T-cell (primary cell): Measurements from ENCODE around the gene INKA1. TPM values are rescaled to one million over a fixed set of nuclear protein-coding genes. Genes with fewer than 3 reads are reported as not detected.

Source experiments
- ATAC-seq, 4 experiments: fragments of 200-7000 bp in 3 of 4; fragments of 150-1000 bp in 1 of 4; cut with Tn5 transposase; replicated peaks in 1 of 4; 1 replicate in 3 of 4; 2 replicates in 1 of 4; pipeline ENCODE4 v1.10.0; 2021; ENCODE audit warnings: moderate library complexity in 3 of 4, mild to moderate bottlenecking in 2 of 4, moderate number of reproducible peaks in 1 of 4
- CTCF ChIA-PET, 2 donors: fragments of 300-600 bp; sonication (Branson Sonifier 250); formaldehyde crosslinking; loops; one replicate each; lab custom pipeline; 2022; ENCODE audit warnings: antibody characterized with exemption in 2 of 2; lab: Charles Lee
- POLR2A ChIA-PET, 2 donors: fragments of 300-600 bp; sonication (Branson Sonifier 250); formaldehyde crosslinking; loops; one replicate each; lab custom pipeline; 2022; ENCODE audit warnings: antibody characterized with exemption in 2 of 2; lab: Charles Lee
- DNase-seq, 35 experiments: peaks; one replicate each; pipeline versions ENCODE4 v3.0.0 to v3.0.0-alpha.2; 2013 to 2023
- H3K27ac ChIP-seq: one replicate; pipeline ENCODE4 v1.5.1; 2013; ENCODE audit warnings: low read length
- H3K27me3 ChIP-seq, 2 experiments: replicated peaks in 1 of 2; 1 replicate in 1 of 2; 2 replicates in 1 of 2; pipeline versions ENCODE4 v1.6.1 to v1.7.0; 2013; ENCODE audit warnings: low read length in 1 of 2, mixed read lengths in 1 of 2; ENCODE audit not compliant: control insufficient read depth in 2 of 2, insufficient read depth in 2 of 2; ENCODE audit errors: extremely low read depth in 1 of 2
- H3K36me3 ChIP-seq, 2 donors: 1 replicate in 1 of 2; 2 replicates in 1 of 2; pipeline versions ENCODE4 v1.6.1 to v1.7.0; 2013; ENCODE audit warnings: low read length in 1 of 2; ENCODE audit not compliant: control insufficient read depth in 2 of 2, insufficient read depth in 1 of 2; ENCODE audit errors: extremely low read depth in 1 of 2
- H3K4me1 ChIP-seq, 2 experiments: 1 replicate in 1 of 2; 2 replicates in 1 of 2; pipeline versions ENCODE4 v1.6.1 to v1.7.0; 2013; ENCODE audit warnings: low read length in 2 of 2, mixed read lengths in 1 of 2; ENCODE audit not compliant: insufficient read depth in 2 of 2, control insufficient read depth in 1 of 2; ENCODE audit errors: extremely low read depth in 1 of 2
- H3K4me3 ChIP-seq, 2 donors: 1 replicate in 1 of 2; 2 replicates in 1 of 2; pipeline versions ENCODE4 v1.5.1 to v1.7.0; 2013; ENCODE audit warnings: mild to moderate bottlenecking in 2 of 2, low read length in 1 of 2, moderate library complexity in 1 of 2; ENCODE audit not compliant: control insufficient read depth in 1 of 2; ENCODE audit errors: extremely low read depth in 1 of 2
- H3K9me3 ChIP-seq: 2 replicates; pipeline ENCODE4 v1.7.0; 2013
- H3K27ac Mint-ChIP-seq, 2 donors: one replicate each; pipeline ENCODE4 v1.8.0; 2020 to 2021; ENCODE audit warnings: mild to moderate bottlenecking in 2 of 2, mixed read lengths in 2 of 2
- H3K27me3 Mint-ChIP-seq, 2 donors: one replicate each; pipeline ENCODE4 v1.8.0; 2021 to 2022; ENCODE audit warnings: mixed read lengths in 2 of 2
- H3K36me3 Mint-ChIP-seq: one replicate; pipeline ENCODE4 v1.8.0; 2021; ENCODE audit warnings: mixed read lengths
- H3K4me1 Mint-ChIP-seq, 3 donors: one replicate each; pipeline ENCODE4 v1.8.0; 2020 to 2022; ENCODE audit warnings: mixed read lengths in 3 of 3, mild to moderate bottlenecking in 1 of 3
- H3K4me3 Mint-ChIP-seq, 3 donors: one replicate each; pipeline ENCODE4 v1.8.0; 2020 to 2022; ENCODE audit warnings: mild to moderate bottlenecking in 3 of 3, mixed read lengths in 3 of 3, moderate library complexity in 3 of 3
- H3K9me3 Mint-ChIP-seq, 3 donors: one replicate each; pipeline ENCODE4 v1.8.0; 2020 to 2022; ENCODE audit warnings: mixed read lengths in 3 of 3
- WGBS: methylation state at CpG from one replicate; pipeline ENCODE4 v1.1.5; 2013; ENCODE audit warnings: missing lambda C conversion rate; ENCODE audit not compliant: insufficient coverage; 5-methylcytosine and 5-hydroxymethylcytosine counted together
- total RNA-seq, 35 experiments: library from RNA in 6 of 35; stranded (reverse) in 6 of 35; fragments of 120-200 nt in 1 of 35; gene quantifications; one replicate each; pipeline versions ENCODE4 v1.2.1 to v1.2.4 and lab custom pipeline; 2013 to 2026

Gene INKA1
- total RNA-seq, 5 donors from 2014 or later (not counting 1 experiment from before 2014, with no cell fraction given), result 0.73 to 2.7 (median 1.8) TPM

DNA sequence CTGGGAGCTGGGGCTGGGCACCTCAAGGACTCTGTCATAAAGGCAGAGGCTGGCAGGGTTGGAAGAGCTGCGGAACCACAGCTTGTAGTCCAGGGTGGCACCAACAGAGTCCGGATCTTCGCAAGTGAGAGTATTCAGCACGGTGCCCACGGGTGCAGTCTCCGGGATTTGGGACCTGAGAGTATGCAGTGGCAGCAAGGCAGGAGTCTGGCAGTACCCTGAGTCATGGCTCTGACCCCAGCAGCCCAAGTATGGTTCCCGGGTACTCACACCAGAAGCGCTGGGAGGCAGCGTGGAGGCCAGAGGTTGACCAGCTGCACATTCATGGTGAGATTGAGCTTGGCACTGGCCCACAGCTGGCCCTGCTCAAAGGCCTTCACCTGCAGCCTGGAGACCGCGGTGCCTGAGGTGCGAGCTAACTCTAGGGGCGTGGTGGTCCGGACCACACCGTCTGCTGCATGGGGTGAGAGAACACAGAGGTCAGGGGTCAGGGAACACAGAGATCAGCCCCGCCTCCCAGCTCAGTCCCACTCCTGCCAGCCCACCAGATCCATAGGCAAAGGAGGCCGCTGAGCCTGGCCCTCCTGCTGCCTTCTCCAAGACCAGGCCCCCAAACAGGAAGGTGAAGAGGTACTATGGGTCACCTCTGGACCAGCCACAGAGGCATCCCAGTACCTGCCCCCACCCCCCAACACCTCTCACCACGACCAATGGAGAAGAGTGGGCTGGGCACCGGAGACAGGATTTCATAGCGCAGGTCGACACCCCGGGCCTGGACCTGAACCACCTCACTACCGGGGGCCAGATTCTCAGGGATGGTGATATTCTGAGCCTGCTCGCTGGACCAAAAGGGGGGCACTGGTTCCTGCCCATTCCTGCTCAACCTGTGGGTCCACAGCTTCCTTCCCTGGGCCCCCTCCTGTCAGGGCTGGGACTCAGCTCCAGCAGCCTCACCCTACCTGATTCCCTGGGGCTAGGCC is 7.8 kb upstream of the INKA1 start:
- peaks cover 0 to 10% of the 10 kb centered on the region in 2 experiments for H3K27me3 ChIP-seq
- H3K27ac ChIP-seq, result no peak overlapping the region
- Mint-ChIP-seq H3K9me3 (no peaks in the 10 kb centered on the region), H3K4me3 (no peak overlapping the region), H3K27me3 (no peaks in the 10 kb centered on the region), H3K27ac (no peak overlapping the region), H3K36me3 (no peaks in the 10 kb centered on the region), H3K4me1 (peaks cover under 1 to 3% (median 1%) of the 10 kb centered on the region in 3 donors)
- ATAC-seq (no peak), DNase-seq (no peak)
- no peaks in the 10 kb centered on the region for H3K36me3 ChIP-seq
- ChIA-PET CTCF (interaction anchor here in 1 of 2 donors (0.6 kb wide), 1 partner anchor 41 kb away, joined by 5 read pairs; no protein-coding TSS in a partner anchor), POLR2A (interaction anchor here in 1 of 2 donors (0.6 kb wide), 2 partner anchors 39 to 289 kb away, joined by 3 to 6 read pairs; no protein-coding TSS in a partner anchor)
- no peaks in the 10 kb centered on the region for H3K9me3 ChIP-seq
- H3K4me1 ChIP-seq, result peaks cover 0 to 2% of the 10 kb centered on the region in 2 experiments
- 89% methylated on average over 21 of the region's 24 CpGs for WGBS
- H3K4me3 ChIP-seq, result no peak overlapping the region

DNA sequence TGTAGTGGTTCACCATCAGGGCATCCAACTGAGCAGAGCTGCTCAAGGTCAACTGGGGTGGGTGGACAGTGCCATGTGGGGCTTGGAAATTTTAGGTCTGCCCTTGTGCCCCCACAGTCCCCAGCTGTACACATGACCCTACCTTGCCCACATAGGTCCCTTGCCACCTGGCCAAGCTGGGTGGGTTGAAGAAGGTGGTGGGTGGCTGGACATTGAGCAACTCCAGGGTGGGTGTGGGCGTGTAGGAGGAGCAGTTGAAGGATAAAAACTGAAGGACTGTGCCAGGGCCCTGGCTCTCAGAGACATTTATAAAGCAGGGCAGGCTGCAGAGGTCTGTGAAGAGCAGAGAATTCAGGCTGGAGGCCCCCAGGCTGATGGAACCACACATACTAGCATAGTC is 4.0 kb upstream of the INKA1 start:
- no peak overlapping the region for H3K27ac Mint-ChIP-seq
- no peak overlapping the region for H3K4me3 ChIP-seq
- H3K27ac ChIP-seq, result no peak overlapping the region
- no peak for DNase-seq
- H3K36me3 Mint-ChIP-seq, result no peaks in the 10 kb centered on the region
- peaks cover 0 to 16% of the 10 kb centered on the region in 2 experiments for H3K4me1 ChIP-seq
- H3K4me1 Mint-ChIP-seq, result peaks cover 10 to 11% (median 10%) of the 10 kb centered on the region in 3 donors
- H3K27me3 Mint-ChIP-seq, result peaks cover 0 to 8% of the 10 kb centered on the region in 2 donors
- no peaks in the 10 kb centered on the region for H3K36me3 ChIP-seq
- POLR2A ChIA-PET, result no interaction called here
- ATAC-seq, result no peak
- no peaks in the 10 kb centered on the region for H3K9me3 Mint-ChIP-seq
- CTCF ChIA-PET, result no interaction called here
- peaks cover 0 to 13% of the 10 kb centered on the region in 2 experiments for H3K27me3 ChIP-seq
- no peaks in the 10 kb centered on the region for H3K9me3 ChIP-seq
- WGBS, result no CpG with 5 or more reads among the region's 1 CpG
- no peak overlapping the region for H3K4me3 Mint-ChIP-seq

DNA sequence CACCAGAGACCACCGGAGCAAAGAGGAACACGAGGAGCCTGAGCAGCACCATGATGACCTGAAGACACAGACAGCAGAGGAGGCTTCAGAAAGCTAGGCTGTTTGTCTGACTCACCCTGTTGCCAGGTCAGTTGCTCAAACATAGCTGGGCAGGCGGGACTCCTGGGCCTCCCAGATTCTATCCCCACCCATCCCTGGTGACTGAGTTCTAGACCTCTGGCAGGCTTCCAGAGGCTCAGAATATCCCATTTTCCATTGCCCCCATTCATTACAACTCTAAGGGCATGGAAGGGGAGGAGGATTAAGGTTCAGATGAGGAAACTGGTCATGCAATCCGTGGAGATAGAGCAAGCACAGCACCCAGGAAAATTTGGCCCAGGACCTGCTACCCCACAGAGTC is 3.3 kb upstream of the INKA1 start, which contains the start of gene CDHR4:
Gene CDHR4 (minus strand): TSS at position 113 of the 400 bp plus-strand sequence. CDS start 61 bp downstream, at position 52.
- H3K4me1 Mint-ChIP-seq, result peaks cover 14% of the 10 kb centered on the region in 3 donors
- ATAC-seq (no peak), DNase-seq (no peak)
- Histone ChIP-seq H3K4me3 (no peak within 1 kb of the TSS), H3K4me1 (peaks cover 0 to 23% of the 10 kb centered on the region in 2 experiments), H3K27me3 (peaks cover 0 to 13% of the 10 kb centered on the region in 2 experiments), H3K9me3 (no peaks in the 10 kb centered on the region), H3K27ac (no peak within 1 kb of the TSS), H3K36me3 (no peaks in the 10 kb centered on the region)
- CTCF ChIA-PET, result interaction anchor here in 1 of 2 donors (0.6 kb wide), 1 partner anchor 37 kb away, joined by 3 read pairs; no protein-coding TSS in a partner anchor
- POLR2A ChIA-PET, result no interaction called here
- no peaks in the 10 kb centered on the region for H3K36me3 Mint-ChIP-seq
- peaks cover 0 to 8% of the 10 kb centered on the region in 2 donors for H3K27me3 Mint-ChIP-seq
- H3K9me3 Mint-ChIP-seq, result no peaks in the 10 kb centered on the region
- no peak within 1 kb of the TSS for H3K4me3 Mint-ChIP-seq
- WGBS, result 55% methylated on average over 3 of the region's 4 CpGs
- H3K27ac Mint-ChIP-seq, result no peak within 1 kb of the TSS

DNA sequence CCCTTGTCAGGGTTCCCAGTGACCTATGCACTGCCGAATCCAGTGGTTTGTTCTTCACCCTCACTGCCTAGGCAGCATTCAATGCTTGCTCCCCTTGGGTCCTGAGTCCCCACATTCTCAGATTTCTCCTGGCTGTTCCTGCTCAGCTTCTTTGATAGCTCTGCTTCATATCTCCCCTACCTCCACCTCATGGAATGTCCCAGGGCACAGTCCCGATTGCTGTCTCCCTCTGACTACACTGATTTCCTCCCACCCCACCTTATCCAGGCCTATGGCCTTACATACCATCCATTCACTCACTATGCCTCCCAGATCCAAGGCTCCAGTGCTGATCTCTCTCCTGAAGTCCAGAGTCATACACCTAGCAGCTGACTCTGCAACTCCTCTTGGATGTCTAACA is 1.9 kb upstream of the INKA1 start:
- no peaks in the 10 kb centered on the region for H3K9me3 Mint-ChIP-seq
- Histone ChIP-seq H3K9me3 (no peaks in the 10 kb centered on the region), H3K27me3 (peaks cover 0 to 12% of the 10 kb centered on the region in 2 experiments), H3K4me3 (no peak overlapping the region), H3K4me1 (peaks cover 9 to 37% of the 10 kb centered on the region in 2 experiments), H3K27ac (no peak overlapping the region), H3K36me3 (no peaks in the 10 kb centered on the region)
- no peak overlapping the region for H3K27ac Mint-ChIP-seq
- ChIA-PET CTCF (interaction anchor here (0.6 to 3.5 kb wide), 4 partner anchors 17 to 977 kb away, joined by 4 to 56 read pairs (median 14); no protein-coding TSS in a partner anchor), POLR2A (interaction anchor here in 1 of 2 donors (0.5 kb wide), 1 partner anchor 38 kb away, joined by 5 read pairs; no protein-coding TSS in a partner anchor)
- WGBS, result 88% methylated on average over 2 of the region's 2 CpGs
- H3K4me3 Mint-ChIP-seq, result peak overlapping the region in 1 of 3 donors; percentile 86
- DNase-seq (no peak), ATAC-seq (no peak)
- H3K4me1 Mint-ChIP-seq, result peaks cover 27 to 28% (median 27%) of the 10 kb centered on the region in 3 donors
- H3K27me3 Mint-ChIP-seq, result peaks cover 0 to 8% of the 10 kb centered on the region in 2 donors
- no peaks in the 10 kb centered on the region for H3K36me3 Mint-ChIP-seq

DNA sequence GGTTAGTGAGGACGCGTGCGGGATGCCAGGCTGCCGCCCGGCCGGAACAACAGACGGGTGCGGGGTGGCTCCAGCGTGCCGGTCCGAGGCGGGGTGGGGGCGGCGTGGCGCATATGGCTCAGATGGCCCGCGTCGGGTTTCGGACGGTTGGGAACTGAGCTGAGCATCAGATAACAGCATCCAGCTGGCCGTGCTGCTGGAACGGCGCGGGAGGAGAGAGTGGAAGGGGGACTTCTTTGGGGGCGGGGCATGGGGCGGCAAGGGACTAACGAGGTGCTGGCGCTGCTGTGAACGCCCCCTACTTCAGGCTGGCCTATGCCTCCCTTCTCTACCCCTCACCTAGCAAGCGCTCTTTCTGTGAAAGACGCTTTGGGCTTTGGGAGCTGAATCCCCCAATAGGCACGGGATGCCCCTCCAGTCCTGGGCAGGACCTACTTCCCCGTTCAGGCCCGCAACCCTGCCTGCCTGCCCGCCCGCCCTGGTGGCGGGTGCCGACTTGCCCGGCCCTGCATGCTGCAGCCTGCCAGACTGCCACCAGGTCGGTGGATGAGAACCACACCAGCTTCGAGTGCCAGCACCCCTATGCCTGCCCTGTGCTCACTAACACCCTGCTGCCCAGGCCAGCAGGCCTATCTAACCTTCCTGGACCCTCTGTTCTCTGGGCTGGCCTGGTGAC is 542 bp downstream of the INKA1 start:
- Histone ChIP-seq H3K4me3 (peak overlapping the region; percentile 79 to 98), H3K9me3 (no peaks in the 10 kb centered on the region), H3K4me1 (peaks cover 28 to 61% of the 10 kb centered on the region in 2 experiments), H3K27ac (no peak overlapping the region), H3K27me3 (peaks cover 0 to 8% of the 10 kb centered on the region in 2 experiments), H3K36me3 (peaks cover 0 to 9% of the 10 kb centered on the region in 2 donors)
- Mint-ChIP-seq H3K27ac (peak overlapping the region; percentile 63 to 89), H3K36me3 (no peaks in the 10 kb centered on the region), H3K27me3 (peaks cover 0 to 8% of the 10 kb centered on the region in 2 donors), H3K9me3 (no peaks in the 10 kb centered on the region), H3K4me3 (peak overlapping the region; percentile 86 to 89 (median 87)), H3K4me1 (peaks cover 47 to 51% (median 51%) of the 10 kb centered on the region in 3 donors)
- POLR2A ChIA-PET, result interaction anchor here (0.7 to 1.6 kb wide), 5 partner anchors 9 to 36 kb away, joined by 3 to 14 read pairs (median 5); partner anchors contain the start of gene IP6K1 (in 1 of the 2)
- WGBS, result 4% methylated on average over 28 of the region's 41 CpGs
- ATAC-seq (peak; percentile 17 to 42 (median 22)), DNase-seq (peak in 31 of 35 experiments; percentile 17 to 66 (median 43))
- CTCF ChIA-PET, result interaction anchor here (0.5 to 3.5 kb wide), 9 partner anchors 10 to 554 kb away, joined by 3 to 56 read pairs (median 6); partner anchors contain the start of genes MON1A (in 1 of the 2) and UBA7 (in 1 of the 2)
